Mucosa of descending colon (tissue), 3 donors: ENCODE measurements around the gene NRIP1. TPM values are rescaled to one million over a fixed set of nuclear protein-coding genes. Genes with fewer than 3 reads are reported as not detected.

Experiments used
- ATAC-seq: fragments of 200-7000 bp; cut with Tn5 transposase; one replicate; pipeline ENCODE4 v1.9.1; 2020; ENCODE audit warnings: mild to moderate bottlenecking, moderate library complexity
- DNase-seq, 3 donors: peaks; one replicate each; pipeline ENCODE4 v3.0.0-alpha.2; 2020
- H3K36me3 ChIP-seq: fragments of 200-600 bp; one replicate; pipeline ENCODE4 v1.8.0; 2021; ENCODE audit warnings: low read depth, mild to moderate bottlenecking
- H3K4me1 ChIP-seq: fragments of 200-600 bp; one replicate; pipeline ENCODE4 v1.8.0; 2021; ENCODE audit warnings: low read depth, mild to moderate bottlenecking
- H3K4me3 ChIP-seq: fragments of 200-600 bp; one replicate; pipeline ENCODE4 v1.8.0; 2021; ENCODE audit warnings: mild to moderate bottlenecking
- H3K9me3 ChIP-seq: fragments of 200-600 bp; one replicate; pipeline ENCODE4 v1.8.0; 2021; ENCODE audit warnings: mild to moderate bottlenecking
- intact Hi-C, 2 donors: fragments of 100-400 bp; cut with DNase I in 1 of 2; cut with micrococcal nuclease in 1 of 2; formaldehyde crosslinking; loops; one replicate each; pipeline versions ENCODE4 v1.11.0 to v1.11.1; 2022; cut with DNase I, micrococcal nuclease
- total RNA-seq, 3 donors: library from RNA; stranded (reverse); fragmentation: NEBNext Ultra II Directional in 2 of 3; extraction: Animal tissue kit (Norgen Biotek cat#: 25700) in 2 of 3; gene quantifications; one replicate each; pipeline versions ENCODE4 v1.2.1 to v1.2.4, GENCODE V29; 2021 to 2023
- TF ChIP-seq, protein P1 (sequence below): fragments of 200-600 bp; IDR thresholded peaks from one replicate; pipeline ENCODE4 v1.8.0; 2022; ENCODE audit warnings: antibody characterized with exemption, mild to moderate bottlenecking
- donor health status: DM: no; HTN: no; CAD: no; lungs with moderate emphysema.
- donor health status: DM: no; HTN: no; CAD: no.
- donor health status: DM: no; HTN: yes; CAD: no.

Gene NRIP1
- total RNA-seq, 3 donors from 2014 or later: 64.3 to 91.8 (median 77.1) TPM

DNA sequence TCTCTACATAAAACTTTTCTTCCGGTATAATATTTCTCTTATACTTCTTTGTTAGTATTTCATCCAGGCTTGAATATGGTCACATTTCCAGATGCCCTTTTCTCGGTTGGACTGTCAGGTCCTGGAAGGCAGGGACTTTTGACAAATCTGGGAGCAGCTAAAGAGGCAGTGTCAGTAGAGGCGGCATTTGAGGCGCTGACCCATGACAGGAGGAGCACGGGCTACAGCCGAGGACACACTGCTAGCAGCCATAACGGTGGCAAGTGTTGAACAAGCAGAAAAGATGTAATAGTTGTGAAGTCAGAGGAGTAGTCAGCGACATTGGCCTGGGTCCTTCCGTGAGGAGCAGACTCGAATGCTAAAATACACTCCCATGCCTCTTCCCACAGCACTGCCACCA is 14.5 kb upstream of the NRIP1 start:
- Histone ChIP-seq H3K9me3 (no peaks in the 10 kb centered on the region), H3K4me3 (no peak overlapping the region), H3K4me1 (no peaks in the 10 kb centered on the region), H3K36me3 (no peaks in the 10 kb centered on the region)
- ATAC-seq: no peak
- no peak for DNase-seq
- TF ChIP-seq, protein P1, sequence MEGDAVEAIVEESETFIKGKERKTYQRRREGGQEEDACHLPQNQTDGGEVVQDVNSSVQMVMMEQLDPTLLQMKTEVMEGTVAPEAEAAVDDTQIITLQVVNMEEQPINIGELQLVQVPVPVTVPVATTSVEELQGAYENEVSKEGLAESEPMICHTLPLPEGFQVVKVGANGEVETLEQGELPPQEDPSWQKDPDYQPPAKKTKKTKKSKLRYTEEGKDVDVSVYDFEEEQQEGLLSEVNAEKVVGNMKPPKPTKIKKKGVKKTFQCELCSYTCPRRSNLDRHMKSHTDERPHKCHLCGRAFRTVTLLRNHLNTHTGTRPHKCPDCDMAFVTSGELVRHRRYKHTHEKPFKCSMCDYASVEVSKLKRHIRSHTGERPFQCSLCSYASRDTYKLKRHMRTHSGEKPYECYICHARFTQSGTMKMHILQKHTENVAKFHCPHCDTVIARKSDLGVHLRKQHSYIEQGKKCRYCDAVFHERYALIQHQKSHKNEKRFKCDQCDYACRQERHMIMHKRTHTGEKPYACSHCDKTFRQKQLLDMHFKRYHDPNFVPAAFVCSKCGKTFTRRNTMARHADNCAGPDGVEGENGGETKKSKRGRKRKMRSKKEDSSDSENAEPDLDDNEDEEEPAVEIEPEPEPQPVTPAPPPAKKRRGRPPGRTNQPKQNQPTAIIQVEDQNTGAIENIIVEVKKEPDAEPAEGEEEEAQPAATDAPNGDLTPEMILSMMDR: no peak
- intact Hi-C loops: no loop called here

DNA sequence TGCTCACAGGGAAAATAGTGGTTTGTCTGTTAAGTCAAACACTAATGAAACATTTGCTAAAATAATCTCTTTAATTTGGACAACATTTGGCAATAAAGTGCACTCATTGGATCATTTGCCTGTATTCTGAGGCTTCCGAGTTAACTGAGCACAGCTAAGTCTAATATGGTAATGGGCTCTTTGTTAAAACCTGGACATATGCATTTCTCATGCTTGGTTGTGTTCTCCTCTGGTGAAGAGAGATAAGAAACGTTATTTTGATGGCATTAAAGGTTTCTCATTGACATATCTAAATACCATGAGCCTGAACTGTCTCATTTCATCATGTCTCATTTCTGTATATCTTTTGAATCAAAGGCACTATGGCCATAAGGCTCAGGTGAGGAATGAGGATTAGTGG is 13.4 kb upstream of the NRIP1 start:
- Histone ChIP-seq H3K36me3 (no peaks in the 10 kb centered on the region), H3K4me1 (no peaks in the 10 kb centered on the region), H3K4me3 (no peak overlapping the region), H3K9me3 (no peaks in the 10 kb centered on the region)
- ATAC-seq (no peak), DNase-seq (no peak)
- intact Hi-C loops: no loop called here
- TF ChIP-seq, protein P1: no peak

DNA sequence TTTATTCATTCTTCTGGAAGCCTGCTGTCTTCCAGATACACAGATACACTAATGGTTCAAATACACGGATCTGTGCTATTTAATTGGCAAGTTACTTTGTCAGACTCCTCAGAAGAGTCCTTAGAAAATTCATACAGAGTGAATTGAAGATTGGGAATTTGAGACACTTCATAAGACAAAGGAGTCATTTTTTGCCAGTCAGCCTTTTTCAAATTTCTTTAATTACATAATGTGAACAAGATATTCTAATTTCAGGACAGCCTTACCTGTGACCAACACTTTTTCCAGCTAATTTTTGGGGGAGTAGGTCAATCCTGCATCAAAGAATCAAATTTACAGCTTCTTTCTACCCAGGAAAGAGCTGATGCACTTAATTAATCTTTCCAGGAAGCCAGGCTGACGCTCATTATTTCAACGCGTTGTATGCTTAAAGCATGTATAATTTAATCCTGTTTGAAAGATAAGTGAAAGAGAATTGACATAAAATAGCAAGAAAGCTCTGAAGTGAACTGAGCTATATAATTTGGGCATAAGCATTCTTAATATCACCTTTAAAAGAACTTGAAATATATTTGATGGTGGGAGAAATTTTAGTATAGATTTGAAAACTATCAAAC is 12.8 kb upstream of the NRIP1 start:
- Histone ChIP-seq H3K4me3 (no peak overlapping the region), H3K9me3 (no peaks in the 10 kb centered on the region), H3K4me1 (no peaks in the 10 kb centered on the region), H3K36me3 (no peaks in the 10 kb centered on the region)
- DNase-seq (no peak), ATAC-seq (no peak)
- TF ChIP-seq, protein P1: no peak
- intact Hi-C loops: no loop called here

DNA sequence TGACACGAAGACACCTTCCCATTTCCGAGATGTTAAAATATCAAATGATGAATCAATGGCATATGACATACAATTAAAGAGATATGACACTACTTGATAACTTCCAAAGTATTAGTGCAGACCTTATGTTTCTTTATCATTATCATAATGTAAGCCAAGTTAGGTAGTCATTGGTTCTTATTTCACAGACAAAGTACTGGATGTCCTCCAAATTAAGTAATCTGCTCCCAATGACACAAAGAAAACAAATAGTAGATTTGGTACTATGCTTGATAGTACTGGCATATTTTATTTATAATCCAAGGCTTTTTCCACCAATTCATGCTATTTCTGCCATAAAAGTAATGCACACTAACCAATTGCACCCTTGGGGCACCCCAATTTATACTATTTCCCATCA is 11.9 kb upstream of the NRIP1 start:
- Histone ChIP-seq H3K9me3 (no peaks in the 10 kb centered on the region), H3K4me1 (no peaks in the 10 kb centered on the region), H3K36me3 (no peaks in the 10 kb centered on the region), H3K4me3 (no peak overlapping the region)
- no peak for DNase-seq
- no peak for ATAC-seq
- intact Hi-C loops: no loop called here
- TF ChIP-seq, protein P1: no peak

DNA sequence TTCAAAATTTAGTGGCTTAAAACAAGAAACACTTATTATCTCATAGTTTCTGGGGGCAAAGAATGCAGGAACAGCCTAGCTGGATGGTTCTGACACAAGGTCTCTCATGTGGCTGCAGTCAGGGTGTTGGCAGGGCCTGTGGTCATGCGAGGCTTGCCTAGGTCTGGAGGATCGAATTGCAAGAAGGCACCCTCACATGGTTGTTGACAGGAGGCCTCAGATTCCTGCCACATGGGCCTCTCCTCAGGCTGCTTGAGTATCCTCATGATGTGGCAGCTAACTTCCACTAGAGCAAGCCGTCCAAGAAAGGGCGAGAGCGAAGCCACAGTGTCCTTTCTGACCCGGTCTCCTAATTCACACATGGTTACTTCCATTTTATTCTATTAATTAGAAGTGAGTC is 6.2 kb upstream of the NRIP1 start:
- Histone ChIP-seq H3K9me3 (no peaks in the 10 kb centered on the region), H3K4me1 (no peaks in the 10 kb centered on the region), H3K4me3 (no peak overlapping the region), H3K36me3 (no peaks in the 10 kb centered on the region)
- TF ChIP-seq, protein P1: no peak
- no peak for ATAC-seq
- no peak for DNase-seq
- intact Hi-C loops: no loop called here

DNA sequence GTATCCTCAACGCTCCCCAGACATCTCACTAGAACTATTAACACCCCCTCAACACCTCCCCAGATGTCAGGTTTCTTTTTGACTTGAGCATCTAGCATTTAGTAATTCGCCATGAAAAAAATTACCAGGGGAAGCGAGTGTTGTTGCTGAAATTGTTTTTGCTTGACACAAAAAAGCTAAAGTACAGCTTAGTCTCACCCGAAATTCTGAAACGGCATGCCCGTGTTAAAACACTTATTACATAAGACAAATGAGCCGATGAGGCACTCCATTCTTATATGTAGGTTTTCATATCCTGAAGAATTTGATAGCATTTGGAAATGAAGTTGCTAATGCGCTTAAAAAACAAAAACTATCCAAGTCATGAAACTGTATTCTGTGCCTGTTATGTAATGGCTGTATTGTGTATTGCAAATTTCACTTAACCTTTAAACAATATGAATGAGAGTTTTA is 1.3 kb upstream of the NRIP1 start:
- intact Hi-C loops: loop anchor here in 1 of 2 donors (10.0 kb wide), 1 partner anchor 191 kb away; no protein-coding TSS in a partner anchor

More for the DNA sequence above, 1.3 kb upstream of the NRIP1 start:
- peak overlapping the region; percentile 64 for H3K4me3 ChIP-seq
- TF ChIP-seq, protein P1: no peak
- H3K4me1 ChIP-seq: peaks cover 14% of the 10 kb centered on the region
- no peak for ATAC-seq
- no peak for DNase-seq
- no peaks in the 10 kb centered on the region for H3K36me3 ChIP-seq
- H3K9me3 ChIP-seq: no peaks in the 10 kb centered on the region
